NOMO-1 treated with DMSO at 0.1 percent for 48 hours (cell line): ENCODE measurements around the gene PRM3.
A peak's percentile ranks its signal among the peaks of the same experiment; 100 is the strongest.

Source experiments
- DNase-seq: peaks from one replicate; lab custom pipeline; 2025; ENCODE audit not compliant: unreplicated experiment; lab: John Stamatoyannopoulos, UW

The PRM3 gene

GRCh38 chr16:11248133-11248532, 25.3 kb downstream of the PRM3 start:
- DNase-seq, result no peak

- DNase-seq, result no peak
These were observed 27.4 kb downstream of the PRM3 start for GRCh38 chr16:11245988-11246387.

- DNase-seq, result no peak
These were observed 28.1 kb downstream of the PRM3 start for GRCh38 chr16:11245222-11245737.

GRCh38 chr16:11242658-11243057, 30.8 kb downstream of the PRM3 start:
- no peak for DNase-seq

GRCh38 chr16:11241480-11242204, 31.8 kb downstream of the PRM3 start:
- no peak for DNase-seq

- no peak for DNase-seq
These were observed 32.6 kb downstream of the PRM3 start for GRCh38 chr16:11240636-11241473.

- DNase-seq, result no peak
These were observed 33.5 kb downstream of the PRM3 start for GRCh38 chr16:11239644-11240632.

GRCh38 chr16:11238272-11239202, 34.9 kb downstream of the PRM3 start:
- DNase-seq, result no peak

- DNase-seq, result peak; percentile 88
These were observed 36.8 kb downstream of the PRM3 start for GRCh38 chr16:11236461-11237254.

- DNase-seq, result no peak
These were observed 37.8 kb downstream of the PRM3 start for GRCh38 chr16:11235703-11235991.

GRCh38 chr16:11234884-11235702, 38.3 kb downstream of the PRM3 start:
- DNase-seq, result no peak

GRCh38 chr16:11233727-11234376, 39.6 kb downstream of the PRM3 start:
- DNase-seq, result peak; percentile 38

GRCh38 chr16:11232852-11233726, 40.3 kb downstream of the PRM3 start:
- DNase-seq, result no peak

GRCh38 chr16:11232302-11232851, 41.1 kb downstream of the PRM3 start:
- no peak for DNase-seq

- DNase-seq, result no peak
These were observed 42.0 kb downstream of the PRM3 start for GRCh38 chr16:11231367-11231970.

GRCh38 chr16:11229906-11230305, 43.5 kb downstream of the PRM3 start:
- no peak for DNase-seq
